ENCODE results near the gene RBPJL. TPM values are rescaled to one million over a fixed set of nuclear protein-coding genes. Genes with fewer than 3 reads are reported as not detected.

Gene RBPJL
- total RNA-seq, 2 experiments from 2014 or later, result not detected

DNA sequence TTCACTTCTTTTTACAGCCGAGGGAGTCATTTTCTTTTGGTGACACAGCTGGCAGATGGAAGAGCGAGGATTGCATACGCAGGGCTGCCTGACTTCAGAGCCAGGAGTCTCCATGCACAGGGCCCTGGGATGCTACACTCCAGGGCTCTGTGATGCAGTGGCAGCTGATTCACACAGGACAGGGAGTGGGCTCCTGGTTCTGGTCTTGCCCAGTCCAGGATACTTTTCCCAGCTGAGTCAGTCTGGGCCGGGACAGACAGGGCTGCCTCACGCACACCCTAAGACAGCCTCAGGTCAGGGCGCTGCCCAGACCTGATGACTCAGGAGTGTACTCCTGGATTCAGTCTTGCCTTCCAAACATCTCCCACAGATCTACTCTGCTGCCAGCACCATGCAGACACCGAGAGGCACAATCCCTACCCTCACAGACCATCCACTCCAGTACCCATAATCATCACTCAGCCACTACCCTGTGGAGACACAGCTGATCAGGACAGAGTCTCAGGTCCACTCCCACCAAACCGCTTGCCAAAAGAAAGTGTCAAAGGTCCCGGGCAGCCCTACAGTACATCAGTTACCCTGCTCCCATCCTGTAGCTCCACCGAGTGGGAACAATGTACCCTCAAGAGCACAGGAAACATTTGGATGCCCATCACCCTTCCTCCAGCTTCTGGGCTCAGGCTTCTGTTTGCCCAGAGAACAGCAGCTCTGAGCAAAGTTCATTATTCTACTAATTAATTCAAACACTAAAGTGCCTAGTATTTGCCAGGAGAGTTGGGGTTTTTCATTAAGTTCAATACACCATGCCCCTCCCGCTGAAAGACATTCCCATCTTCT lies 30.1 kb downstream of the RBPJL start:
- intact Hi-C loops (cut with micrococcal nuclease; ENCODE audit: unreplicated experiment), result no loop called here
- H3K4me1 ChIP-seq (ENCODE audit: insufficient read depth, low read length, poor library complexity, severe bottlenecking), result peaks cover 26% of the 10 kb centered on the region
- no TSS peak for BruUV-seq (replicated peaks)
- ChIA-PET POLR2A (no interaction called here), CTCF (ENCODE audit: unreplicated experiment) (interaction anchor here (0.5 kb wide), 1 partner anchor 122 kb away, joined by 4 read pairs; no protein-coding TSS in a partner anchor)
- no peaks in the 10 kb centered on the region for H3K79me2 ChIP-seq (ENCODE audit: insufficient read depth, low read depth, low read length)
- no peaks in the 10 kb centered on the region for H4K20me1 ChIP-seq (ENCODE audit: insufficient read depth, low read length)
- H3K4me3 ChIP-seq (ENCODE audit: low read depth, low read length, poor library complexity, severe bottlenecking), result no peak overlapping the region
- H3K9me2 ChIP-seq (ENCODE audit: insufficient read depth, low read length), result no peaks in the 10 kb centered on the region
- H2AFZ ChIP-seq (ENCODE audit: low read length), result no peak overlapping the region
- TF ChIP-seq, protein P1, sequence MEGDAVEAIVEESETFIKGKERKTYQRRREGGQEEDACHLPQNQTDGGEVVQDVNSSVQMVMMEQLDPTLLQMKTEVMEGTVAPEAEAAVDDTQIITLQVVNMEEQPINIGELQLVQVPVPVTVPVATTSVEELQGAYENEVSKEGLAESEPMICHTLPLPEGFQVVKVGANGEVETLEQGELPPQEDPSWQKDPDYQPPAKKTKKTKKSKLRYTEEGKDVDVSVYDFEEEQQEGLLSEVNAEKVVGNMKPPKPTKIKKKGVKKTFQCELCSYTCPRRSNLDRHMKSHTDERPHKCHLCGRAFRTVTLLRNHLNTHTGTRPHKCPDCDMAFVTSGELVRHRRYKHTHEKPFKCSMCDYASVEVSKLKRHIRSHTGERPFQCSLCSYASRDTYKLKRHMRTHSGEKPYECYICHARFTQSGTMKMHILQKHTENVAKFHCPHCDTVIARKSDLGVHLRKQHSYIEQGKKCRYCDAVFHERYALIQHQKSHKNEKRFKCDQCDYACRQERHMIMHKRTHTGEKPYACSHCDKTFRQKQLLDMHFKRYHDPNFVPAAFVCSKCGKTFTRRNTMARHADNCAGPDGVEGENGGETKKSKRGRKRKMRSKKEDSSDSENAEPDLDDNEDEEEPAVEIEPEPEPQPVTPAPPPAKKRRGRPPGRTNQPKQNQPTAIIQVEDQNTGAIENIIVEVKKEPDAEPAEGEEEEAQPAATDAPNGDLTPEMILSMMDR (conservative IDR thresholded peaks at IDR 0.05; ENCODE audit: low read length), result no peak
- TF ChIP-seq EZH2phosphoT487 (IDR thresholded peaks at IDR 0.05; ENCODE audit: borderline replicate concordance, low read depth, low read length), result no peak
- no peaks in the 10 kb centered on the region for H3K36me3 ChIP-seq (ENCODE audit: insufficient read depth, low read length)
- H3K9me3 ChIP-seq (ENCODE audit: low read length), result no peaks in the 10 kb centered on the region
- no peak for DNase-seq (ENCODE audit: low spot score)
- no peak overlapping the region for H3K4me2 ChIP-seq (ENCODE audit: low read length)
- H3K27ac ChIP-seq (ENCODE audit: low read depth, low read length, poor library complexity, severe bottlenecking), result no peak overlapping the region

DNA sequence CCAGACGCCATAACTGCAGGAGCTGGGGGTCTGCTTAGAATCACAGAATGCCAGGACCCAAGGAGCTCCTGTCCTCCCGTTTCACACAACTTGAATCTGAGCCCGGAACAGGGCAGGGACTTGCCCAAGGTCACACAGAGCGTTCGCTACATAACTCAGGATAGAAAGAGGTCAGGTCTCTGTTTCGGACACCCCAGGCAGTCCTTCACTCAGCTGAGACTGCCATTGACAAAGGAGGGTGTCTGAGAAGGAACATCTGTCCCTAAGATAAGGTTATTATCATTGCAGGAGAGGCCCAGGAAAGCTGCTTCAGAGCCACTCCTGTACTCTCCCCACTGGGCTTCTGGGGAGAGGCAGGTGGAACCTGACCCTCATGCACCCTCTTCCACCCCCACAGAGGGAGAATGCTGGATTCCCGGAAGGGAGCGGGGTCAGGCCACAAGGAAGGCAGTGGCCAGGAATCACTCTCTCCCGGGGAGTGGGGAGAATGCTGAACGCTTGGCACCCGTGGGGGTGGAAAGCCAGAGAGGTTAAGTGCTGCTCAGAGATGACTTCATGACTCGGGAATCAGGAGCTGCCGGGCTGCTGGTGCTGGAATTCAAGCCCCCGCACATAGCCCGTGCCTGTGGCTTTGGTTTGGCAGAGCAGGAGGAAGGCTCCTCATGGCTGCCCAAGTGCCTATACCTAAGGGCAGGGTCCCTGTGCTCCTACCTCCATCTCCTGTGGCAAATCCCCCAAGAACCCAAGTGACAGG lies 30.9 kb downstream of the RBPJL start:
- Histone ChIP-seq H4K20me1 (ENCODE audit: insufficient read depth, low read length) (no peaks in the 10 kb centered on the region), H3K79me2 (ENCODE audit: insufficient read depth, low read depth, low read length) (no peaks in the 10 kb centered on the region), H3K9me2 (ENCODE audit: insufficient read depth, low read length) (no peaks in the 10 kb centered on the region), H3K36me3 (ENCODE audit: insufficient read depth, low read length) (no peaks in the 10 kb centered on the region), H3K4me3 (ENCODE audit: low read depth, low read length, poor library complexity, severe bottlenecking) (no peak overlapping the region), H3K9me3 (ENCODE audit: low read length) (no peaks in the 10 kb centered on the region), H3K4me2 (ENCODE audit: low read length) (no peak overlapping the region), H3K4me1 (ENCODE audit: insufficient read depth, low read length, poor library complexity, severe bottlenecking) (peaks cover 26% of the 10 kb centered on the region), H3K27ac (ENCODE audit: low read depth, low read length, poor library complexity, severe bottlenecking) (no peak overlapping the region), H2AFZ (ENCODE audit: low read length) (no peak overlapping the region)
- CTCF ChIA-PET (ENCODE audit: unreplicated experiment), result interaction anchor here (0.5 kb wide), 1 partner anchor 121 kb away, joined by 4 read pairs; no protein-coding TSS in a partner anchor
- intact Hi-C loops (cut with micrococcal nuclease; ENCODE audit: unreplicated experiment), result no loop called here
- POLR2A ChIA-PET, result interaction anchor here (0.5 kb wide), 1 partner anchor 12 kb away, joined by 6 read pairs; no protein-coding TSS in a partner anchor
- TF ChIP-seq, protein P1 (conservative IDR thresholded peaks at IDR 0.05; ENCODE audit: low read length), result no peak
- TF ChIP-seq EZH2phosphoT487 (IDR thresholded peaks at IDR 0.05; ENCODE audit: borderline replicate concordance, low read depth, low read length), result no peak
- no TSS peak for BruUV-seq (replicated peaks)
- DNase-seq (ENCODE audit: low spot score), result no peak

All from OCI-LY7 (cell line).